ENCODE data around the gene PPP1R13L. TPM values are rescaled to one million over a fixed set of nuclear protein-coding genes. Genes with fewer than 3 reads are reported as not detected.

The PPP1R13L gene
- 0.46 TPM for total RNA-seq

GRCh38 chr19:45404557-45405434, at the start of gene PPP1R13L:
Gene PPP1R13L (minus strand): TSS chr19:45405069. CDS start chr19:45398318, 6,751 bp downstream.

GRCh38 chr19:45423589-45424190, 18.8 kb upstream of the PPP1R13L start, which contains the start of gene ERCC1:
Gene ERCC1 (minus strand): TSS chr19:45423917. CDS start chr19:45423374, 543 bp downstream.

GRCh38 chr19:45406226-45407090, 1.6 kb upstream of the PPP1R13L start, which contains the start of gene POLR1G:
Gene POLR1G (plus strand): TSS chr19:45406644. CDS start chr19:45406697, 53 bp downstream.

GRCh38 chr19:45370410-45371204, 34.3 kb downstream of the PPP1R13L start, which contains the start of gene ERCC2:
Gene ERCC2 (minus strand): TSS chr19:45370573. CDS start chr19:45370540, 33 bp downstream.

GRCh38 chr19:45340232-45340898, 64.5 kb downstream of the PPP1R13L start, which contains the start of gene KLC3:
Gene KLC3 (plus strand): TSS chr19:45340750. CDS start chr19:45345542, 4,792 bp downstream.

Small RNA genes within 50 kb of the gene (small RNA-seq; reads per million reads assigned to genes)
- not detected for gene MIR6088

Other genes with a start within 250 kb of the PPP1R13L start
- 0.69 TPM for gene NKPD1, start 244.1 kb downstream of the PPP1R13L start, total RNA-seq
- gene TRAPPC6A, start 226.8 kb downstream of the PPP1R13L start, total RNA-seq, result 7.2 TPM
- 4.4 TPM for gene BLOC1S3, start 226.3 kb downstream of the PPP1R13L start, total RNA-seq
- 0.23 TPM for gene EXOC3L2, start 159.7 kb downstream of the PPP1R13L start, total RNA-seq
- 39.2 TPM for gene MARK4, start 153.8 kb downstream of the PPP1R13L start, total RNA-seq
- gene CKM, start 82.2 kb downstream of the PPP1R13L start, total RNA-seq, result not detected
- 1.8 TPM for gene KLC3, start 64.3 kb downstream of the PPP1R13L start, total RNA-seq
- 23.3 TPM for gene ERCC2, start 34.5 kb downstream of the PPP1R13L start, total RNA-seq
- 6.5 TPM for gene POLR1G, start 1.6 kb upstream of the PPP1R13L start, total RNA-seq
- 41.3 TPM for gene ERCC1, start 18.8 kb upstream of the PPP1R13L start, total RNA-seq
- gene FOSB, start 62.9 kb upstream of the PPP1R13L start, total RNA-seq, result 4.4 TPM
- 59.1 TPM for gene RTN2, start 92.0 kb upstream of the PPP1R13L start, total RNA-seq
- gene PPM1N, start 93.4 kb upstream of the PPP1R13L start, total RNA-seq, result 1.2 TPM
- gene VASP, start 102.4 kb upstream of the PPP1R13L start, total RNA-seq, result 15.7 TPM
- 4.8 TPM for gene OPA3, start 179.7 kb upstream of the PPP1R13L start, total RNA-seq
- gene GPR4, start 197.1 kb upstream of the PPP1R13L start, total RNA-seq, result 0.23 TPM
- gene EML2, start 234.3 kb upstream of the PPP1R13L start, total RNA-seq, result 42.2 TPM